Measurements from ENCODE around the gene PYHIN1. TPM values are rescaled to one million over a fixed set of nuclear protein-coding genes. Genes with fewer than 3 reads are reported as not detected.
A peak's percentile ranks its signal among the peaks of the same experiment; 100 is the strongest.

Gene PYHIN1
- total and polyA plus RNA-seq, 12 donors = 0.07 to 3.1 (median 0.33) TPM; not detected in 7

GRCh38 chr1:158992787-158993312, 61.5 kb downstream of the PYHIN1 start:
- 92% methylated on average over 4 of the region's 4 CpGs for WGBS, 2 donors
- H3K27ac ChIP-seq = no peak overlapping the region
- intact Hi-C loops (cut with DNase I) = loop anchor here in 4 of 10 donors (10.0 kb wide), 3 partner anchors 488 to 1028 kb away; no protein-coding TSS in a partner anchor
- H3K4me3 ChIP-seq = no peak overlapping the region
- no peaks in the 10 kb centered on the region for H3K27me3 ChIP-seq
- H3K36me3 ChIP-seq = no peaks in the 10 kb centered on the region
- DNase-seq = no peak
- H3K4me1 ChIP-seq = no peaks in the 10 kb centered on the region
- no peak for TF ChIP-seq CTCF (IDR thresholded peaks at IDR 0.05)
- no peak for ATAC-seq
- H3K9me3 ChIP-seq = peaks cover 0 to 7% (median 0%) of the 10 kb centered on the region in 11 donors

GRCh38 chr1:158996998-158997397, 65.6 kb downstream of the PYHIN1 start:
- Histone ChIP-seq H3K36me3 (no peaks in the 10 kb centered on the region), H3K9me3 (peaks cover 0 to 7% (median 0%) of the 10 kb centered on the region in 11 donors), H3K4me3 (no peak overlapping the region), H3K27ac (no peak overlapping the region), H3K4me1 (peaks cover 0 to 33% (median 13%) of the 10 kb centered on the region in 9 donors), H3K27me3 (no peaks in the 10 kb centered on the region)
- no peak for DNase-seq
- intact Hi-C loops (cut with DNase I) = loop anchor here in 8 of 10 donors (5.0 to 10.0 kb wide), 6 partner anchors 75 to 1035 kb away; no protein-coding TSS in a partner anchor
- 70 to 73% methylated on average over 5 of the region's 5 CpGs for WGBS, 2 donors
- TF ChIP-seq CTCF (IDR thresholded peaks at IDR 0.05) = no peak
- ATAC-seq = no peak

GRCh38 chr1:158998037-158998780, 66.9 kb downstream of the PYHIN1 start:
- Histone ChIP-seq H3K27ac (peak overlapping the region in 8 of 10 donors; percentile 52 to 95 (median 86)), H3K4me1 (peaks cover 0 to 40% (median 16%) of the 10 kb centered on the region in 9 donors), H3K27me3 (no peaks in the 10 kb centered on the region), H3K4me3 (peak overlapping the region in 9 of 10 donors; percentile 16 to 65 (median 53)), H3K9me3 (peaks cover 0 to 7% (median 0%) of the 10 kb centered on the region in 11 donors), H3K36me3 (no peaks in the 10 kb centered on the region)
- DNase-seq (no peak), ATAC-seq (peak in 2 of 8 donors; percentile 18 to 21)
- intact Hi-C loops (cut with DNase I) = loop anchor here in 8 of 10 donors (2.0 to 10.0 kb wide), 9 partner anchors 74 to 1036 kb away; no protein-coding TSS in a partner anchor
- no peak for TF ChIP-seq CTCF (IDR thresholded peaks at IDR 0.05)
- 46 to 48% methylated on average over 6 of the region's 6 CpGs for WGBS, 2 donors

- peak; percentile 45 to 59 for DNase-seq
- H3K27me3 ChIP-seq = no peaks in the 10 kb centered on the region
- H3K36me3 ChIP-seq = no peaks in the 10 kb centered on the region
- H3K27ac ChIP-seq = peak overlapping the region; percentile 27 to 95 (median 86)
- peak; percentile 23 to 75 (median 55) for ATAC-seq
- H3K4me3 ChIP-seq = peak overlapping the region in 9 of 10 donors; percentile 16 to 65 (median 53)
- peaks cover 0 to 40% (median 16%) of the 10 kb centered on the region in 9 donors for H3K4me1 ChIP-seq
- peak; percentile 76 to 96 (median 91) for TF ChIP-seq CTCF (IDR thresholded peaks at IDR 0.05)
- WGBS, 2 donors = 4 to 5% methylated on average over 13 of the region's 13 CpGs
- H3K9me3 ChIP-seq = peaks cover 0 to 7% (median 0%) of the 10 kb centered on the region in 11 donors
- intact Hi-C loops (cut with DNase I) = loop anchor here in 8 of 10 donors (2.0 to 10.0 kb wide), 9 partner anchors 74 to 1036 kb away; no protein-coding TSS in a partner anchor
Measured at GRCh38 chr1:158998781-158999161, 67.4 kb downstream of the PYHIN1 start.

Data from heart right ventricle (tissue), 16 donors.